Prostate gland (tissue), 1 donor: ENCODE measurements around the gene MYO5A.

Source experiments
- POLR2A ChIP-seq: fragments of 450-650 bp; IDR thresholded peaks from one replicate; pipeline ENCODE4 v1.6.1; 2016; ENCODE audit warnings: antibody characterized with exemption, mild to moderate bottlenecking
- POLR2AphosphoS5 ChIP-seq: sonication (generic); formaldehyde crosslinking; IDR thresholded peaks from one replicate; pipeline ENCODE4 v1.6.1; 2017; ENCODE audit warnings: antibody characterized with exemption

DNA sequence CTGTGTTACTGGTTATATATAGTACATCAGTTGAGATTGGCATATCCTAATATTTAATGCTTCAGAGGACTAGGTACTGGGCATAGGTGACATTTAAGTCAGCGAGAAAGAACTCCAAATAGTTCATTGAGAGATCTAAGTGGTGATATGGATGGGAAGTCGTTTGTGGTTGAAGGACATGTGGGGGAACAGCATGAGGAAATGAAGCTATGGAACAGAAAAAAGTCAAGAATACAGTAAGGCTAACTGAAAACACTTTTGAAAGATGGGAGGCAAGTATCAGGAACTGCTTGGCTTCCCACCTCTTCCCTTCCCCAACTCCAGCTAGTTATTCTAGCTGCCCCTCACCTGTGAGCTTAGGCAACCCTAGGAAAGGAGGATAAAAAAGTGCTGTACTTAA is 3.7 kb upstream of the MYO5A start:
- no peak for TF ChIP-seq POLR2AphosphoS5
- no peak for TF ChIP-seq POLR2A
